Measurements from ENCODE around the gene TUSC1. TPM values are rescaled to one million over a fixed set of nuclear protein-coding genes. Genes with fewer than 3 reads are reported as not detected.

The TUSC1 gene
- total RNA-seq, 2 donors from 2014 or later = 12.7 to 14.8 TPM

- no peak for ATAC-seq
- intact Hi-C loops (cut with DNase I) = no loop called here
- no peak for DNase-seq
These were observed 42.2 kb downstream of the TUSC1 start for GRCh38 chr9:25636026-25636425.

GRCh38 chr9:25629231-25629630 lies 49.0 kb downstream of the TUSC1 start:
- no peak for ATAC-seq
- intact Hi-C loops (cut with DNase I) = no loop called here
- DNase-seq = no peak
